Osteocyte (in vitro differentiated cells): Measurements from ENCODE around the gene TXNRD2. TPM values are rescaled to one million over a fixed set of nuclear protein-coding genes. Genes with fewer than 3 reads are reported as not detected.
"Not testable (repeated sequence)": the region's sequence is repeated elsewhere in the genome, so short reads cannot be mapped to it uniquely, and the experiment has no call there.

Experiments
- DNase-seq: peaks from one replicate; pipeline ENCODE4 v3.0.0; 2021; ENCODE audit warnings: mixed read lengths; ENCODE audit not compliant: unreplicated experiment; ENCODE audit errors: extremely low spot score
- H3K27ac Mint-ChIP-seq: one replicate; pipeline ENCODE4 v1.8.0; 2021; ENCODE audit warnings: mild to moderate bottlenecking, mixed read lengths; ENCODE audit not compliant: unreplicated experiment
- H3K27me3 Mint-ChIP-seq: one replicate; pipeline ENCODE4 v1.8.0; 2021; ENCODE audit warnings: mixed read lengths; ENCODE audit not compliant: unreplicated experiment
- H3K36me3 Mint-ChIP-seq: one replicate; pipeline ENCODE4 v1.8.0; 2021; ENCODE audit warnings: mixed read lengths; ENCODE audit not compliant: unreplicated experiment
- H3K4me1 Mint-ChIP-seq: one replicate; pipeline ENCODE4 v1.8.0; 2021; ENCODE audit warnings: mixed read lengths; ENCODE audit not compliant: unreplicated experiment
- H3K4me3 Mint-ChIP-seq: one replicate; pipeline ENCODE4 v1.8.0; 2021; ENCODE audit warnings: mild to moderate bottlenecking, moderate library complexity, mixed read lengths; ENCODE audit not compliant: unreplicated experiment
- H3K9me3 Mint-ChIP-seq: one replicate; pipeline ENCODE4 v1.8.0; 2021; ENCODE audit warnings: mixed read lengths; ENCODE audit not compliant: unreplicated experiment
- total RNA-seq: library from RNA; stranded (reverse); gene quantifications from 2 replicates; pipeline ENCODE4 v1.2.1, GENCODE V29; 2021
- TF ChIP-seq, protein P1 (sequence below): fragments of 200-600 bp; sonication (generic); IDR thresholded peaks from 2 replicates; pipeline ENCODE4 v1.5.0; 2021; ENCODE audit warnings: antibody characterized with exemption, mild to moderate bottlenecking, moderate library complexity

TXNRD2 gene
- total RNA-seq, 1 donor from 2014 or later: 12.6 TPM

DNA sequence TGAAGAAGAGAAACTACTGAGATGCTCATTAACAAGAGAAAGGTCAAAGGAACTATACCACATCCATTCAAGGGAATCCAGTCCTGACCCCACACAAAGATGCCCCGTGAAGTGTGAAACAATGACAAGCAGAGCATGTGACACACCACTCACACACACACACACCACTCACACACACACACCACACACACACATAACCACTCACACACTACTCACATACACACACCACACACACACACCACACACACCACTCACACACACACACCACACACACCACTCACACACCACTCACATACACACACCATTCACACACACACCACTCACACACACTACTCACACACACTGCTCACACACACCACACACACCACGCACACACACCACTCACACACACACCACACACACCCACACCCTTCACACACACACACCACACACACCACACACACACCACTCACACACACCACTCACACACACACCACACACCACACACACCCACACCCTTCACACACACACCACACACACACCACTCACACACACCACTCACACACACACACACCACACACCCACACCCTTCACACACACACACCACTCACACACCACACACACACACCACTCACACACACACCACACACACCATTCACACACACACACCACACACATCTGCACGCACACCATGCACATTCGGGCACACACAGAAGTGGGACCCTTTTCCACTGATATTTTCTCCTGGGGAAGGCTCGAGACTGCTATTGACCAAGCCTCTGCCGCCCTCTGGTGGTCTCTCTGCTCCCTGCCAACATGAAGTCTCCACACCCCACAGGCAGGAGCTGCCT lies 32.1 kb downstream of the TXNRD2 start:
- Mint-ChIP-seq H3K27me3 (no peaks in the 10 kb centered on the region), H3K4me3 (no peak overlapping the region), H3K4me1 (peaks cover 23% of the 10 kb centered on the region), H3K9me3 (no peaks in the 10 kb centered on the region), H3K27ac (peak overlapping the region; percentile 72), H3K36me3 (peaks cover 2% of the 10 kb centered on the region)
- DNase-seq: peak; percentile 92
- TF ChIP-seq, protein P1, sequence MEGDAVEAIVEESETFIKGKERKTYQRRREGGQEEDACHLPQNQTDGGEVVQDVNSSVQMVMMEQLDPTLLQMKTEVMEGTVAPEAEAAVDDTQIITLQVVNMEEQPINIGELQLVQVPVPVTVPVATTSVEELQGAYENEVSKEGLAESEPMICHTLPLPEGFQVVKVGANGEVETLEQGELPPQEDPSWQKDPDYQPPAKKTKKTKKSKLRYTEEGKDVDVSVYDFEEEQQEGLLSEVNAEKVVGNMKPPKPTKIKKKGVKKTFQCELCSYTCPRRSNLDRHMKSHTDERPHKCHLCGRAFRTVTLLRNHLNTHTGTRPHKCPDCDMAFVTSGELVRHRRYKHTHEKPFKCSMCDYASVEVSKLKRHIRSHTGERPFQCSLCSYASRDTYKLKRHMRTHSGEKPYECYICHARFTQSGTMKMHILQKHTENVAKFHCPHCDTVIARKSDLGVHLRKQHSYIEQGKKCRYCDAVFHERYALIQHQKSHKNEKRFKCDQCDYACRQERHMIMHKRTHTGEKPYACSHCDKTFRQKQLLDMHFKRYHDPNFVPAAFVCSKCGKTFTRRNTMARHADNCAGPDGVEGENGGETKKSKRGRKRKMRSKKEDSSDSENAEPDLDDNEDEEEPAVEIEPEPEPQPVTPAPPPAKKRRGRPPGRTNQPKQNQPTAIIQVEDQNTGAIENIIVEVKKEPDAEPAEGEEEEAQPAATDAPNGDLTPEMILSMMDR: peak; percentile 86

DNA sequence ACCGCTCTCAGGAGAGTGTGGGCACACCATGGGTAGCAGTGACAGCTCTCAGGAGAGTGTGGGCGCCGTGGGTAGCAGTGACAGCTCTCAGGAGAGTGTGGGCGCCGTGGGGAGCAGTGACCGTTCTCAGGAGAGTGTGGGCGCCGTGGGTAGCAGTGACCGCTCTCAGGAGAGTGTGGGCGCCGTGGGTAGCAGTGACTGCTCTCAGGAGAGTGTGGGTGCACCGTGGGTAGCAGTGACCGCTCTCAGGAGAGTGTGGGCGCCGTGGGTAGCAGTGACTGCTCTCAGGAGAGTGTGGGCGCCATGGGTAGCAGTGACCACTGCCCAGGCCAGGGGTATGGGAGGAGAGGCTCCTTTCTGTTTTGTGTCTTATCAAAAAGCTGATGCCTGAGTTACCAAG lies 33.7 kb downstream of the TXNRD2 start:
- H3K27me3 Mint-ChIP-seq, DNase-seq, H3K27ac Mint-ChIP-seq, H3K9me3 Mint-ChIP-seq, H3K36me3 Mint-ChIP-seq, H3K4me3 Mint-ChIP-seq: not testable (repeated sequence)
- H3K4me1 Mint-ChIP-seq: peaks cover 39% of the 10 kb centered on the region

DNA sequence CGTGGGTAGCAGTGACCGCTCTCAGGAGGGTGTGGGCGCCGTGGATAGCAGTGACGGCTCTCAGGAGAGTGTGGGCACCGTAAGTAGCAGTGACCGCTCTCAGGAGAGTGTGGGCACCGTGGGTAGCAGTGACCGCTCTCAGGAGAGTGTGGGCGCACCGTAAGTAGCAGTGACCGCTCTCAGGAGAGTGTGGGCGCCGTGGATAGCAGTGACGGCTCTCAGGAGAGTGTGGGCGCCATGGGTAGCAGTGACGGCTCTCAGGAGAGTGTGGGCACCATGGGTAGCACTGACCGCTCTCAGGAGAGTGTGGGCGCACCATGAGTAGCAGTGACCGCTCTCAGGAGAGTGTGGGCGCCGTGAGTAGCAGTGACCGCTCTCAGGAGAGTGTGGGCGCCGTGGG lies 34.8 kb downstream of the TXNRD2 start:
- H3K27me3 Mint-ChIP-seq, H3K9me3 Mint-ChIP-seq, H3K27ac Mint-ChIP-seq, H3K36me3 Mint-ChIP-seq, H3K4me3 Mint-ChIP-seq, DNase-seq: not testable (repeated sequence)
- H3K4me1 Mint-ChIP-seq: peaks cover 50% of the 10 kb centered on the region

DNA sequence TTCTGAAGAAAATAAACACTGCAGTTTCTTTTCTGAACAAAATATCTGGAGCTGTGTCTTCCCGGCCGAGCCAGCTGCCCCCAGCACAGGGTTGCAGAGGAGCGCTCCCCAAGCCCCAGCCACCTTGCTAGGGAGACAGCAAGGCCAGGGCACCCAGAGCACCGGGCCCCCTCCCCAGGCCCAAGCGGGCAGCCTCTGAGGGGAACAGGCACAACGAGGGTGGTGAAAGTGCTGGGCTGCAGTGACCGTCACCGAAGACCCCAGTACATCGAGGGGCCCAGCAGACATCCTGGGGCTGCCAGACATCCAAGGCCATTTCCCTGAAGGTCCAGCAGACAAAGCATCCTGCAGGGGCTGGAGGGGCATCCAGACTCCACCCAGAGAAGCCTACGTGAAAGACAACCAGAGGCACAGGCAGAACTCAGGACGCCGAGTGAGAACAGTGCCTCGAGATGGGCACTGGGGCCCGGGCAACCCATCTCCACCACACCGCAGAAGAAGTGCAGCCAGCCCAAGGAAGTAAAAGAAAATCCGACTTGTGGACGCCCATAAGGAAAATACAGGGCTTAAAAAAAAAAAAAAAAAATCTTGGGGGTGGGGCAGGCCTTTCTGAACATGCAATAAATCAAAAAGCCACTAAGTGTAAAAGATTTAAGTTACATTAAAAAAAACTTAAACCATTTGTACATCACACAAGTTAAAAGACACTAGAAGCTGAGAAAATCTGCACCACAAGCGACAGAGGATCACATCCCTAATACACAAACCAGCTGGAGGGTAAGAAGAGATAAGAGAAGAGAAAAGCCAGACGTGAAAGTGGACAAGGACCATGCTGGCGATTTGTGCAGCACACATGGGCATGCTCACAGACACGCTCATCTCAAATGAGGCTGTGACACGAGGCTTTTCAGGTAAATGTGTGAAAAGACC lies 36.0 kb downstream of the TXNRD2 start:
- Mint-ChIP-seq H3K9me3 (no peaks in the 10 kb centered on the region), H3K27ac (peak overlapping the region; percentile 75), H3K4me3 (peak overlapping the region; percentile 15), H3K27me3 (no peaks in the 10 kb centered on the region), H3K4me1 (peaks cover 57% of the 10 kb centered on the region), H3K36me3 (no peaks in the 10 kb centered on the region)
- DNase-seq: peak; percentile 82
- TF ChIP-seq, protein P1: no peak

DNA sequence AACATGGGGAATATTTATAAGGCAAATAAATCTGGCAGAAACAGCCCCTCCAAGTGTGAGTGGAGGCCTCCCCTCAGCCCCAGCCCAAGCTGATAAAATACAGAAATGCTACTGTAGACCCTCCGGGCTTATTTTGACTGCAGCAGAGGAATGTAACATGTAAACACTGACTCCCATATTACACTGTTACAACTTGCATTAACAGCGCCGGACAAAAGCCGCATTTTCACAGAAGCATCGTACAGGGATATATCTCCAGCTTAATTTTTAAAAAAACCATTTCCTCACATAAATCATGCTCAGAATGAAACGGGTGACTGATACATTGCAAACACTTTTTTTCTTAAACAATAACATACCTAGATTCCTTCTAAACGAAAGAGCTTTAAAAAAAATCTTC lies 36.7 kb downstream of the TXNRD2 start:
- TF ChIP-seq, protein P1: no peak
- Mint-ChIP-seq H3K36me3 (no peaks in the 10 kb centered on the region), H3K27me3 (no peaks in the 10 kb centered on the region), H3K27ac (peak overlapping the region; percentile 75), H3K4me3 (peak overlapping the region; percentile 40), H3K4me1 (peaks cover 54% of the 10 kb centered on the region), H3K9me3 (no peaks in the 10 kb centered on the region)
- no peak for DNase-seq
